ENCODE data around the gene POC1A.

GRCh38 chr3:52039846-52040245 is 114.4 kb downstream of the POC1A start:
- TF ChIP-seq CTCF (IDR thresholded peaks at IDR 0.05; ENCODE audit: extremely low read depth in 1 of 2, insufficient read depth in 1 of 2, low read depth in 1 of 2, low read length in 2 of 2) (no peak), POLR2A (IDR thresholded peaks at IDR 0.05; ENCODE audit: low read depth, low read length) (no peak), EZH2 (IDR thresholded peaks at IDR 0.05; ENCODE audit: borderline replicate concordance, low read depth, low read length, severe bottlenecking) (no peak), POLR2AphosphoS5 (IDR thresholded peaks at IDR 0.05; ENCODE audit: insufficient read depth, low read depth, low read length) (no peak), JUN (IDR thresholded peaks at IDR 0.05; ENCODE audit: borderline replicate concordance, insufficient read depth, insufficient read length, low read depth) (no peak)

Measured in endothelial cell of umbilical vein (primary cell).